OCI-LY7 (cell line): ENCODE measurements around the gene TTC28. TPM values are rescaled to one million over a fixed set of nuclear protein-coding genes. Genes with fewer than 3 reads are reported as not detected.
A peak's percentile ranks its signal among the peaks of the same experiment; 100 is the strongest.

ENCODE experiments used
- BruUV-seq: library from RNA; stranded (reverse); fragments of 400-500 nt; replicated peaks from 2 replicates; lab custom pipeline; 2021; lab: Mats Ljungman, UMichigan
- CTCF ChIA-PET: fragments of 300-600 bp; sonication (Branson Sonifier 250); formaldehyde crosslinking; loops from one replicate; lab custom pipeline; 2022; ENCODE audit warnings: antibody characterized with exemption; ENCODE audit not compliant: unreplicated experiment; lab: Charles Lee
- POLR2A ChIA-PET: fragments of 300-600 bp; sonication (Branson Sonifier 250); formaldehyde crosslinking; loops from one replicate; lab custom pipeline; 2022; ENCODE audit warnings: antibody characterized with exemption; lab: Charles Lee
- DNase-seq: peaks from one replicate; pipeline ENCODE4 v3.0.0-alpha.2; 2015; ENCODE audit warnings: low spot score
- H2AFZ ChIP-seq: fragments of 200-600 bp; sonication (generic), shearing (Covaris generic); 2 replicates; pipeline ENCODE4 v1.6.1; 2014; ENCODE audit warnings: mild to moderate bottlenecking, antibody characterized with exemption, low read length, moderate library complexity
- H3K27ac ChIP-seq: fragments of 200-600 bp; sonication (generic); 2 replicates; pipeline ENCODE4 v1.5.1; 2014; ENCODE audit warnings: mixed run types, low read depth, mild to moderate bottlenecking, moderate library complexity, low read length, inconsistent platforms; ENCODE audit not compliant: poor library complexity, severe bottlenecking
- H3K36me3 ChIP-seq: fragments of 200-600 bp; sonication (generic); 2 replicates; pipeline ENCODE4 v1.6.1; 2014; ENCODE audit warnings: mild to moderate bottlenecking, antibody characterized with exemption, low read length, moderate library complexity, mixed read lengths; ENCODE audit not compliant: insufficient read depth
- H3K4me1 ChIP-seq: fragments of 200-600 bp; sonication (generic); 2 replicates; pipeline ENCODE4 v1.5.1; 2014; ENCODE audit warnings: mild to moderate bottlenecking, low read length; ENCODE audit not compliant: insufficient read depth, poor library complexity, severe bottlenecking
- H3K4me2 ChIP-seq: fragments of 200-600 bp; sonication (generic); 2 replicates; pipeline ENCODE4 v1.6.1; 2014; ENCODE audit warnings: mild to moderate bottlenecking, low read length
- H3K4me3 ChIP-seq: fragments of 200-600 bp; sonication (generic); 2 replicates; pipeline ENCODE4 v1.5.1; 2014; ENCODE audit warnings: mild to moderate bottlenecking, low read depth, low read length; ENCODE audit not compliant: poor library complexity, severe bottlenecking
- H3K79me2 ChIP-seq: fragments of 200-600 bp; sonication (generic); 2 replicates; pipeline ENCODE4 v1.6.1; 2016; ENCODE audit warnings: low read depth, mild to moderate bottlenecking, low read length, moderate library complexity, mixed read lengths; ENCODE audit not compliant: insufficient read depth
- H3K9me2 ChIP-seq: fragments of 200-600 bp; sonication (generic); 2 replicates; pipeline ENCODE4 v1.6.1; 2016; ENCODE audit warnings: mild to moderate bottlenecking, low read length, mixed read lengths; ENCODE audit not compliant: insufficient read depth
- H3K9me3 ChIP-seq: fragments of 200-600 bp; sonication (generic); 2 replicates; pipeline ENCODE4 v1.6.1; 2014; ENCODE audit warnings: mild to moderate bottlenecking, mixed run types, low read length, mixed read lengths
- H4K20me1 ChIP-seq: fragments of 200-600 bp; sonication (generic); 2 replicates; pipeline ENCODE4 v1.6.1; 2014; ENCODE audit warnings: mild to moderate bottlenecking, antibody characterized with exemption, low read length, moderate library complexity, mixed read lengths; ENCODE audit not compliant: insufficient read depth
- EZH2phosphoT487 ChIP-seq: fragments of 200-600 bp; sonication (generic); IDR thresholded peaks from 2 replicates; pipeline ENCODE4 v1.6.1; 2018; ENCODE audit warnings: low read depth, borderline replicate concordance, mild to moderate bottlenecking, mixed run types, antibody characterized with exemption, low read length, moderate library complexity, mixed read lengths
- intact Hi-C: fragments of 100-400 bp; cut with micrococcal nuclease; formaldehyde crosslinking; loops from one replicate; pipeline ENCODE4 v1.10.0; 2022; ENCODE audit not compliant: unreplicated experiment
- total RNA-seq, 2 experiments: library from RNA; depleted of rRNA in 1 of 2; stranded (reverse); fragments of >200 nt in 1 of 2; shearing (Covaris generic) in 1 of 2; gene quantifications; 2 replicates each; pipeline ENCODE4 v1.2.3, GENCODE V29; 2014 to 2022
- TF ChIP-seq, protein P1 (sequence below): fragments of 200-600 bp; sonication (generic); conservative IDR thresholded peaks from 2 replicates; pipeline ENCODE4 v1.5.1; 2014; ENCODE audit warnings: mild to moderate bottlenecking, antibody characterized with exemption, low read length, moderate library complexity, mixed read lengths

The TTC28 gene
- total RNA-seq, 2 experiments from 2014 or later: under 0.01 to 0.55 TPM

- Histone ChIP-seq H3K4me3 (no peak overlapping the region), H3K9me3 (no peaks in the 10 kb centered on the region), H3K4me1 (no peaks in the 10 kb centered on the region), H3K4me2 (no peak overlapping the region), H3K9me2 (no peaks in the 10 kb centered on the region), H3K79me2 (no peaks in the 10 kb centered on the region), H3K27ac (no peak overlapping the region), H2AFZ (no peak overlapping the region), H4K20me1 (no peaks in the 10 kb centered on the region), H3K36me3 (no peaks in the 10 kb centered on the region)
- DNase-seq: no peak
- TF ChIP-seq, protein P1, sequence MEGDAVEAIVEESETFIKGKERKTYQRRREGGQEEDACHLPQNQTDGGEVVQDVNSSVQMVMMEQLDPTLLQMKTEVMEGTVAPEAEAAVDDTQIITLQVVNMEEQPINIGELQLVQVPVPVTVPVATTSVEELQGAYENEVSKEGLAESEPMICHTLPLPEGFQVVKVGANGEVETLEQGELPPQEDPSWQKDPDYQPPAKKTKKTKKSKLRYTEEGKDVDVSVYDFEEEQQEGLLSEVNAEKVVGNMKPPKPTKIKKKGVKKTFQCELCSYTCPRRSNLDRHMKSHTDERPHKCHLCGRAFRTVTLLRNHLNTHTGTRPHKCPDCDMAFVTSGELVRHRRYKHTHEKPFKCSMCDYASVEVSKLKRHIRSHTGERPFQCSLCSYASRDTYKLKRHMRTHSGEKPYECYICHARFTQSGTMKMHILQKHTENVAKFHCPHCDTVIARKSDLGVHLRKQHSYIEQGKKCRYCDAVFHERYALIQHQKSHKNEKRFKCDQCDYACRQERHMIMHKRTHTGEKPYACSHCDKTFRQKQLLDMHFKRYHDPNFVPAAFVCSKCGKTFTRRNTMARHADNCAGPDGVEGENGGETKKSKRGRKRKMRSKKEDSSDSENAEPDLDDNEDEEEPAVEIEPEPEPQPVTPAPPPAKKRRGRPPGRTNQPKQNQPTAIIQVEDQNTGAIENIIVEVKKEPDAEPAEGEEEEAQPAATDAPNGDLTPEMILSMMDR: no peak
- no peak for TF ChIP-seq EZH2phosphoT487
- ChIA-PET POLR2A (no interaction called here), CTCF (no interaction called here)
- BruUV-seq: no TSS peak
- intact Hi-C loops: no loop called here
These were observed 216.7 kb downstream of the TTC28 start for GRCh38 chr22:28462901-28463300.

- DNase-seq: no peak
- TF ChIP-seq, protein P1: no peak
- TF ChIP-seq EZH2phosphoT487: no peak
- Histone ChIP-seq H3K79me2 (no peaks in the 10 kb centered on the region), H3K4me2 (no peak overlapping the region), H3K36me3 (no peaks in the 10 kb centered on the region), H3K4me1 (no peaks in the 10 kb centered on the region), H4K20me1 (no peaks in the 10 kb centered on the region), H2AFZ (peak overlapping the region; percentile 7; the same call in 1 of the 2 replicates), H3K9me2 (no peaks in the 10 kb centered on the region), H3K9me3 (no peaks in the 10 kb centered on the region), H3K4me3 (no peak overlapping the region), H3K27ac (no peak overlapping the region)
- no TSS peak for BruUV-seq
- POLR2A ChIA-PET: interaction anchor here (1.0 kb wide), 1 partner anchor 10 kb away, joined by 3 read pairs; no protein-coding TSS in a partner anchor
- intact Hi-C loops: no loop called here
- CTCF ChIA-PET: no interaction called here
These were observed 217.6 kb downstream of the TTC28 start for GRCh38 chr22:28462041-28462440.

DNA sequence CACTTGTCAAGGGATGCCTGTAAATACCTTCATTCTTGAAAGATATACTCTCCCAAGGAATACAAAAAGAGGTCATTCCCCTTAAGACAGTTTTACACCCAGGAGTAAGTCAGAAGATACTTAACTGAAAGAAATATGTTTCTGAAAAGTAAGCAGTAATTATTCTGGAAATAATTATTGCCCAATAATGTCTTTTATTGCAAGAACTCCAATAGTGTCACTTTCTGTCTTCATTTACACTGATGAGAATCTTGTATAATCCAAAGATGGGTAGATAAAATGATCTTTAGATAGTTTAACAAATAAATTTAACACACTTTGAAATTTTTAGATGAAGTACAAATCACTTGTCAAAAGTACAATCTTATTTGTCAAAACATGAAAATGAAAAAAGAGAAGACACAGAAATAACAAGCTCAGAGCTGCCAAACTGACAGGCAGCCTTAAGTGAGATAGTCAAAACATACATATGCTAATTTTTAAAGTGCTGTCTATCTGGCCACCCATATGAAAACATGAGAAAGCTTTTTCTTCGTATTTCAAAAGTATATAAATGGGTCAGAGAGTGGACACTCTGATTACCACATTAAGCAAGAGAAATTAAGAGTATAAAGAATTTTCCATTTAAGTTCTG is 225.1 kb downstream of the TTC28 start:
- intact Hi-C loops: no loop called here
- POLR2A ChIA-PET: interaction anchor here (0.7 kb wide), 1 partner anchor 165 kb away, joined by 4 read pairs; no protein-coding TSS in a partner anchor
- no peak overlapping the region for H2AFZ ChIP-seq
- no TSS peak for BruUV-seq
- H3K27ac ChIP-seq: no peak overlapping the region
- H3K9me3 ChIP-seq: no peaks in the 10 kb centered on the region
- no peak overlapping the region for H3K4me3 ChIP-seq
- H3K4me2 ChIP-seq: no peak overlapping the region
- no peaks in the 10 kb centered on the region for H3K36me3 ChIP-seq
- H3K79me2 ChIP-seq: no peaks in the 10 kb centered on the region
- no peaks in the 10 kb centered on the region for H4K20me1 ChIP-seq
- TF ChIP-seq EZH2phosphoT487: no peak
- TF ChIP-seq, protein P1: no peak
- DNase-seq: no peak
- H3K9me2 ChIP-seq: no peaks in the 10 kb centered on the region
- CTCF ChIA-PET: no interaction called here
- no peaks in the 10 kb centered on the region for H3K4me1 ChIP-seq
